Mammary epithelial cell (primary cell): ENCODE results near the gene AKAP10.

Source experiments
- EZH2 ChIP-seq: IDR thresholded peaks from 2 replicates; pipeline ENCODE4 v1.6.1; 2012; ENCODE audit warnings: low read length, inconsistent platforms, borderline replicate concordance
- TF ChIP-seq, protein P1 (sequence below), 2 donors: IDR thresholded peaks in 1 of 2; conservative IDR thresholded peaks in 1 of 2; 2 replicates each; pipeline ENCODE4 v1.5.1; 2011 to 2012; ENCODE audit warnings: inconsistent platforms in 2 of 2, low read length in 2 of 2, mild to moderate bottlenecking in 2 of 2, control low read depth in 1 of 2, low read depth in 1 of 2; ENCODE audit not compliant: insufficient read depth in 1 of 2; ENCODE audit errors: extremely low read depth in 1 of 2

DNA sequence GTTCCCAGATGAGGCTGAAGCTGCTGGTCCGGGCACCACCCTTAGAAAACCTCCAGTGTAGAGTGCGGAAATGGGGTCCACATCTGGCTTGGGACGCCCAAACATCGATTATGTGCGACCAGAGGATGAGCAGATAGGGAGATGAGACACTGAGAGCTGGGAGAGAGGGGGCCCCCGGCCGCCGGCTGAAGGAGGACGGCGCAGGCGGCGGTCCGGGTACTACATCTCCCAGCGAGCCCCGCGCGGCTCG lies 31.3 kb upstream of the AKAP10 start:
- TF ChIP-seq, protein P1, sequence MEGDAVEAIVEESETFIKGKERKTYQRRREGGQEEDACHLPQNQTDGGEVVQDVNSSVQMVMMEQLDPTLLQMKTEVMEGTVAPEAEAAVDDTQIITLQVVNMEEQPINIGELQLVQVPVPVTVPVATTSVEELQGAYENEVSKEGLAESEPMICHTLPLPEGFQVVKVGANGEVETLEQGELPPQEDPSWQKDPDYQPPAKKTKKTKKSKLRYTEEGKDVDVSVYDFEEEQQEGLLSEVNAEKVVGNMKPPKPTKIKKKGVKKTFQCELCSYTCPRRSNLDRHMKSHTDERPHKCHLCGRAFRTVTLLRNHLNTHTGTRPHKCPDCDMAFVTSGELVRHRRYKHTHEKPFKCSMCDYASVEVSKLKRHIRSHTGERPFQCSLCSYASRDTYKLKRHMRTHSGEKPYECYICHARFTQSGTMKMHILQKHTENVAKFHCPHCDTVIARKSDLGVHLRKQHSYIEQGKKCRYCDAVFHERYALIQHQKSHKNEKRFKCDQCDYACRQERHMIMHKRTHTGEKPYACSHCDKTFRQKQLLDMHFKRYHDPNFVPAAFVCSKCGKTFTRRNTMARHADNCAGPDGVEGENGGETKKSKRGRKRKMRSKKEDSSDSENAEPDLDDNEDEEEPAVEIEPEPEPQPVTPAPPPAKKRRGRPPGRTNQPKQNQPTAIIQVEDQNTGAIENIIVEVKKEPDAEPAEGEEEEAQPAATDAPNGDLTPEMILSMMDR (conservative IDR thresholded peaks at IDR 0.05 in 1 of 2, IDR thresholded peaks at IDR 0.05 in 1 of 2; ENCODE audit: extremely low read depth in 1 of 2, insufficient read depth in 1 of 2, low read depth in 1 of 2, low read length in 2 of 2) = peak in 1 of 2 donors; percentile 72
- TF ChIP-seq EZH2 = no peak
